Ishikawa (cell line): Measurements from ENCODE around the gene HAL.

Source experiments
- CEBPB ChIP-seq: IDR thresholded peaks from 2 replicates; pipeline ENCODE4 v1.6.1; 2012
- CREB1 ChIP-seq: IDR thresholded peaks from 2 replicates; pipeline ENCODE4 v1.6.1; 2012; ENCODE audit warnings: low read depth
- EGR1 ChIP-seq: IDR thresholded peaks from 2 replicates; pipeline ENCODE4 v1.6.1; 2012
- EP300 ChIP-seq: IDR thresholded peaks from 2 replicates; pipeline ENCODE4 v1.6.1; 2012; ENCODE audit warnings: borderline replicate concordance
- FOXM1 ChIP-seq: IDR thresholded peaks from 2 replicates; pipeline ENCODE4 v1.6.1; 2012; ENCODE audit warnings: low read depth, borderline replicate concordance
- MAX ChIP-seq: IDR thresholded peaks from 2 replicates; pipeline ENCODE4 v1.6.1; 2012
- NFIC ChIP-seq: IDR thresholded peaks from 2 replicates; pipeline ENCODE4 v1.6.1; 2012
- RAD21 ChIP-seq: IDR thresholded peaks from 2 replicates; pipeline ENCODE4 v1.6.1; 2012; ENCODE audit warnings: low read depth
- REST ChIP-seq: IDR thresholded peaks from 2 replicates; pipeline ENCODE4 v1.6.1; 2012; ENCODE audit warnings: low read depth, mild to moderate bottlenecking
- TAF1 ChIP-seq: IDR thresholded peaks from 2 replicates; pipeline ENCODE4 v1.6.1; 2012; ENCODE audit warnings: low read depth, mild to moderate bottlenecking
- TCF12 ChIP-seq: IDR thresholded peaks from 2 replicates; pipeline ENCODE4 v1.6.1; 2012; ENCODE audit warnings: low read depth
- TEAD4 ChIP-seq: IDR thresholded peaks from 2 replicates; pipeline ENCODE4 v1.6.1; 2012
- USF1 ChIP-seq: IDR thresholded peaks from 2 replicates; pipeline ENCODE4 v1.6.1; 2012
- YY1 ChIP-seq: IDR thresholded peaks from 2 replicates; pipeline ENCODE4 v1.6.1; 2012; ENCODE audit warnings: low read depth
- ZBTB7A ChIP-seq: IDR thresholded peaks from 2 replicates; pipeline ENCODE4 v1.6.1; 2012; ENCODE audit warnings: low read depth

Gene HAL

GRCh38 chr12:96041181-96041580 lies 45.0 kb upstream of the HAL start:
- TF ChIP-seq YY1 (no peak), REST (no peak), EGR1 (no peak), ZBTB7A (no peak), CREB1 (no peak), TAF1 (no peak), RAD21 (no peak), USF1 (no peak), NFIC (no peak), EP300 (no peak), MAX (no peak), TCF12 (no peak), FOXM1 (no peak), TEAD4 (no peak), CEBPB (no peak)

GRCh38 chr12:96040305-96041133 lies 44.4 kb upstream of the HAL start:
- no peak for TF ChIP-seq USF1

GRCh38 chr12:96039516-96039915 lies 43.4 kb upstream of the HAL start:
- TF ChIP-seq RAD21 (no peak), NFIC (no peak), EP300 (no peak), TEAD4 (no peak), FOXM1 (no peak), YY1 (no peak), CREB1 (no peak), REST (no peak), CEBPB (no peak), MAX (no peak)

DNA sequence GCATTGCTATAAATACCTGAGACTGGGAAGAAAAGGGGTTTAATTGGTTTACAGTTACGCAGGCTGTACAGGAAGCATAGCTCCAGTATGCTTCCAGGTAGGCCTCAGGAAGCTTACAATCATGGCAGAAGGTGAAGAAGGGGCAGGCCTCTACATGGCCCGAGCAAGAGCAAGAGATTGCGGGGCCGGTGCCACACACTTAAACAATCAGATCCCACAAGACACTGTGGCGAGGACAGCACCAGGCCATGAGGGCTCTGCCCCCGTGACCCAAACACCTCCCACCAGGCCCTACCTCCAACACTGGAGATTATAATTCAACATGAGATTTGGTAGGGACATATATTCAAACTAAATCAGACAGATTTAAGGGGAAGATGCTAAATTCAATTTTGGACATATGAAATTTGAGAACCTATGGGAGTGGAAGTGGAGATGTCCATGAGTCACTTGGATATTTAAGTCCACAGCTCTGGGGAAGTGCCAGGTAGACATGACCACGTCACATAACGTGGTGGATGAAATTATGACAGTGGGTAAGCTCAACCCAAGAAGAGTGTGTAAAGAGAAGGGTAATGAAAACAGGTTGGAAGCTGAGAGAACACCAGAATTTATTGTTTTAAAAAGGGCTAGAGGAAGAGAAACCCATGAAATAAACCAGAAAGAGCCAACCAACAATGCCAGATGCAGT lies 40.8 kb upstream of the HAL start:
- TF ChIP-seq TCF12 = no peak
- TF ChIP-seq TAF1 = no peak
- TF ChIP-seq FOXM1 = no peak
- TF ChIP-seq ZBTB7A = no peak

- TF ChIP-seq CEBPB (0 out of 2 replicates have a peak, but pooled peaks have one; percentile 2), TEAD4 (peak; percentile 92), TCF12 (peak; percentile 43; the same call in 1 of the 2 replicates), ZBTB7A (0 out of 2 replicates have a peak, but pooled peaks have one; percentile 17), EP300 (no peak), TAF1 (peak; percentile 56), EGR1 (no peak), MAX (peak; percentile 80)
Observed at GRCh38 chr12:96035283-96036236, 39.4 kb upstream of the HAL start, which contains the start of gene LTA4H. TSS of gene LTA4H (minus strand) at chr12:96035587. CDS start at chr12:96035519, 68 bp downstream.
